ENCODE results near the gene MYO3B. TPM values are rescaled to one million over a fixed set of nuclear protein-coding genes. Genes with fewer than 3 reads are reported as not detected.

MYO3B gene
- total and polyA plus RNA-seq, 2 donors (not counting 1 experiment from before 2014, with no cell fraction given), result not detected

DNA sequence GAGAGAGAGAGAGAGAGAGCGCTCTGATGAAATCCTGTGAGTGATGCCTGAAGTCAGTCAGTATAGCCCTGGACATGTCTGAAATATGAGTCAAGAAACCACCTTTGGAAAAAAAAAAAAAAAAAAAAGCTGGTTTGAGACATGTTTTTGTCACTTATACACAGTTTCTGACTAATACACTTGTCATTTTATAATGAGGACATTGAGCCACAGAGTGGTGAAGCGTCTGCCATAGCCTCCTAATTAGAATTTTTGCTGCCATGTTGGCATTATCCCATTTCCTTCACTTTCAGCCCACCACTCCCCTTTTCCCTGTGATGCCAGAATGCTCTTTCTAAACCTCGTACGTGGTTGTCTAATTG, 15.7 kb upstream of the MYO3B start:
- no peak overlapping the region for H3K4me2 ChIP-seq (replicated peaks; ENCODE audit: low read depth, low read length, poor library complexity, severe bottlenecking)
- Mint-ChIP-seq H3K4me1 (no peaks in the 10 kb centered on the region), H3K4me3 (no peak overlapping the region)

DNA sequence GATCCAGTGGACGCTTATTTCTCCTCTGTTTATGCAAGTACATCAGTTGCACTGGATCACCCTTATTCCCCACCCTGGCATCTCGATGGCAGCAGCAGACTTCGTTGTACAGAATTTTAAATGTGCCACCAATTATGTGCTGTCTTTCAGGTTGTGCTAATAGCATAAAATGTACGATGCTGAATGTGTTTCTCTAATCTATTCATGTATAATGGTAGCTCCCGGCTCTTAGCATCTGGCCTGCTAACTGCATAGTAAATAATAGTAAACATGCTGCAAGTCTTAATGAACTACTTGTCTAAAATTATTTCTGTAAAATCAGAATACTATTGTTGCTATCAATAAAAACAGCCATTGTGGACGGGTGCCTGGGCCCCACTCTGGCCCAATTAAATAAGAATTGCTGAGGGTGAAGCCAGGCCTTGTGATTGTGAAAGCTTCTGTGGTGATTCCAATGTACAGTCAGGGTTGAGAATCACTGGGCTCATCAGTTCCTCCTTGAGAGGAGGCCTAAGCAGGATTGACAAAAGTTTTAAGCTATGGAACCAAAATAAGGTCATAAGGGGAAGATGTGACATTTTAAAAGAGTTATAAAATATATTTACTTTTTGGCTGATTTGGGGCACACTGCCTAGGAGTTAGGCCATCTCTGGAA, 14.4 kb upstream of the MYO3B start:
- DNase-seq, result no peak
- no peak for TF ChIP-seq EZH2 (IDR thresholded peaks at IDR 0.05; ENCODE audit: borderline replicate concordance, insufficient read depth, low read depth, low read length, poor library complexity, severe bottlenecking)
- TF ChIP-seq, protein P1, sequence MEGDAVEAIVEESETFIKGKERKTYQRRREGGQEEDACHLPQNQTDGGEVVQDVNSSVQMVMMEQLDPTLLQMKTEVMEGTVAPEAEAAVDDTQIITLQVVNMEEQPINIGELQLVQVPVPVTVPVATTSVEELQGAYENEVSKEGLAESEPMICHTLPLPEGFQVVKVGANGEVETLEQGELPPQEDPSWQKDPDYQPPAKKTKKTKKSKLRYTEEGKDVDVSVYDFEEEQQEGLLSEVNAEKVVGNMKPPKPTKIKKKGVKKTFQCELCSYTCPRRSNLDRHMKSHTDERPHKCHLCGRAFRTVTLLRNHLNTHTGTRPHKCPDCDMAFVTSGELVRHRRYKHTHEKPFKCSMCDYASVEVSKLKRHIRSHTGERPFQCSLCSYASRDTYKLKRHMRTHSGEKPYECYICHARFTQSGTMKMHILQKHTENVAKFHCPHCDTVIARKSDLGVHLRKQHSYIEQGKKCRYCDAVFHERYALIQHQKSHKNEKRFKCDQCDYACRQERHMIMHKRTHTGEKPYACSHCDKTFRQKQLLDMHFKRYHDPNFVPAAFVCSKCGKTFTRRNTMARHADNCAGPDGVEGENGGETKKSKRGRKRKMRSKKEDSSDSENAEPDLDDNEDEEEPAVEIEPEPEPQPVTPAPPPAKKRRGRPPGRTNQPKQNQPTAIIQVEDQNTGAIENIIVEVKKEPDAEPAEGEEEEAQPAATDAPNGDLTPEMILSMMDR (IDR thresholded peaks at IDR 0.05), result no peak
- intact Hi-C loops (cut with micrococcal nuclease), result no loop called here
- H3K9me3 Mint-ChIP-seq (ENCODE audit: insufficient read depth), result no peaks in the 10 kb centered on the region
- Histone ChIP-seq H4K20me1 (ENCODE audit: control insufficient read depth, insufficient read depth, low read length, poor library complexity, severe bottlenecking) (no peaks in the 10 kb centered on the region), H3K36me3 (replicated peaks in 1 of 2; ENCODE audit: control extremely low read depth in 1 of 2, control insufficient read depth in 1 of 2, extremely low read depth in 1 of 2, insufficient read depth in 2 of 2, low read length in 1 of 2) (no peaks in the 10 kb centered on the region), H2AFZ (ENCODE audit: insufficient read depth, low read depth, low read length, poor library complexity, severe bottlenecking) (no peak overlapping the region), H3K4me3 (ENCODE audit: control extremely low read depth in 1 of 5, extremely low read depth in 1 of 5, insufficient read depth in 1 of 5, low read depth in 2 of 5, low read length in 4 of 5) (no peak overlapping the region), H3K27ac (ENCODE audit: low read length in 2 of 2) (no peak overlapping the region), H3K9ac (ENCODE audit: low read length) (no peak overlapping the region), H3K27me3 (replicated peaks in 1 of 4; ENCODE audit: control extremely low read depth in 1 of 4, control insufficient read depth in 3 of 4, insufficient read depth in 4 of 4, low read length in 3 of 4) (no peaks in the 10 kb centered on the region), H3K9me3 (ENCODE audit: control extremely low read depth in 1 of 3, control insufficient read depth in 2 of 3, insufficient read depth in 1 of 3, low read length in 2 of 3) (no peaks in the 10 kb centered on the region), H3K79me2 (ENCODE audit: control insufficient read depth, insufficient read depth, low read length) (no peaks in the 10 kb centered on the region), H3K4me1 (ENCODE audit: control insufficient read depth in 2 of 2, insufficient read depth in 2 of 2, low read length in 2 of 2) (no peaks in the 10 kb centered on the region), H3K4me2 (replicated peaks; ENCODE audit: low read depth, low read length, poor library complexity, severe bottlenecking) (no peak overlapping the region)
- no peaks in the 10 kb centered on the region for H3K4me1 Mint-ChIP-seq
- H3K27me3 Mint-ChIP-seq, result peaks cover 3% of the 10 kb centered on the region
- 92% methylated on average over 2 of the region's 6 CpGs for WGBS (ENCODE audit: insufficient coverage)
- CTCF ChIA-PET, result no interaction called here
- POLR2A ChIA-PET, result no interaction called here
- no peak overlapping the region for H3K4me3 Mint-ChIP-seq
- no peak for ATAC-seq (ENCODE audit: low read depth)
- H3K27ac Mint-ChIP-seq, result no peak overlapping the region

More for the DNA sequence above, 15.7 kb upstream of the MYO3B start:
- POLR2A ChIA-PET, result no interaction called here
- DNase-seq (no peak), ATAC-seq (ENCODE audit: low read depth) (no peak)
- CTCF ChIA-PET, result no interaction called here
- H4K20me1 ChIP-seq (ENCODE audit: control insufficient read depth, insufficient read depth, low read length, poor library complexity, severe bottlenecking), result no peaks in the 10 kb centered on the region
- H3K79me2 ChIP-seq (ENCODE audit: control insufficient read depth, insufficient read depth, low read length), result no peaks in the 10 kb centered on the region
- intact Hi-C loops (cut with micrococcal nuclease), result no loop called here
- H3K27me3 ChIP-seq (replicated peaks in 1 of 4; ENCODE audit: control extremely low read depth in 1 of 4, control insufficient read depth in 3 of 4, insufficient read depth in 4 of 4, low read length in 3 of 4), result no peaks in the 10 kb centered on the region
- no peak for TF ChIP-seq EZH2 (IDR thresholded peaks at IDR 0.05; ENCODE audit: borderline replicate concordance, insufficient read depth, low read depth, low read length, poor library complexity, severe bottlenecking)
- TF ChIP-seq, protein P1 (IDR thresholded peaks at IDR 0.05), result no peak
- no peak overlapping the region for H2AFZ ChIP-seq (ENCODE audit: insufficient read depth, low read depth, low read length, poor library complexity, severe bottlenecking)
- no peak overlapping the region for H3K9ac ChIP-seq (ENCODE audit: low read length)
- no peaks in the 10 kb centered on the region for H3K4me1 ChIP-seq (ENCODE audit: control insufficient read depth in 2 of 2, insufficient read depth in 2 of 2, low read length in 2 of 2)
- peaks cover 3% of the 10 kb centered on the region for H3K27me3 Mint-ChIP-seq
- no peak overlapping the region for H3K27ac Mint-ChIP-seq
- WGBS (ENCODE audit: insufficient coverage), result 100% methylated on average over 3 of the region's 4 CpGs
- no peak overlapping the region for H3K4me3 ChIP-seq (ENCODE audit: control extremely low read depth in 1 of 5, extremely low read depth in 1 of 5, insufficient read depth in 1 of 5, low read depth in 2 of 5, low read length in 4 of 5)
- no peak overlapping the region for H3K27ac ChIP-seq (ENCODE audit: low read length in 2 of 2)
- no peaks in the 10 kb centered on the region for H3K36me3 ChIP-seq (replicated peaks in 1 of 2; ENCODE audit: control extremely low read depth in 1 of 2, control insufficient read depth in 1 of 2, extremely low read depth in 1 of 2, insufficient read depth in 2 of 2, low read length in 1 of 2)
- H3K9me3 Mint-ChIP-seq (ENCODE audit: insufficient read depth), result no peaks in the 10 kb centered on the region
- no peaks in the 10 kb centered on the region for H3K9me3 ChIP-seq (ENCODE audit: control extremely low read depth in 1 of 3, control insufficient read depth in 2 of 3, insufficient read depth in 1 of 3, low read length in 2 of 3)

Measured in B cell (primary cell).